ENCODE results near the gene DPYD.

The DPYD gene

DNA sequence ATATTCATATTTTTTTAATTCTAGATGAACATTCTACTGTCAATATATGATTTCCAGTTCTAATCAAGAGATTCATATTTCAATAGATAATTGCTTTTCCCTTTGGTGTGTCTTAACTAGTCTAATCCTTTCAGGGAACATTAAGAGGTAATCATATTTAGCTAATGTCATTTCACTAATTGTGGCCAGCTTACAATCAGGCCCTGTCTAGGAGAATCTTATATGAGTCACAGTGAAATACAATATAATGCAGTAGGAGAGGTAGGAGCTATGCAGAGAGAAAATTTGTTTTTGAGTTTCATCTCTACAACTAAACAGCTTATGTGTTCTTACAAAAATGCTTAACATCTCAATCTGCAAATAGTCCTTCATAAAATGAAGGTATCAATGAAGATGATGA is 85.9 kb downstream of the DPYD start:
- DNase-seq, result no peak

DNA sequence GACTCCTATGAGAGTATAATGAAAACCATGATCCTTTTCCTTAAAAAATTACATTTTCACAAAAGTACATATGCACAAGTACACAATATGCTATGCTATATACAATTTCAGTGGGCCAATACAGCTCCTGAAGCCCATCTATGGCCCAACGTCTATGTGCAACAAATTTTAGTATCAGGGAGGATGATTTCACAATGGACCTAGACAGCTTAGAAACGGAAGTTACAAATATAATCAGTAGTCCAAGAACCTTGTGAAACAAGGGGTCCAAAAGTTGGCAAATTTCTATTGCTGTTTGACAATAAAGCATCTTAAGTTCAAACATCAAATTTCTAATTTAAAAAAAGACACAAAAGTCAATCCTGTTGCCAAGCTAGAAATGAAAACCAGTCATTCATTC is 87.0 kb downstream of the DPYD start:
- DNase-seq, result no peak

DNA sequence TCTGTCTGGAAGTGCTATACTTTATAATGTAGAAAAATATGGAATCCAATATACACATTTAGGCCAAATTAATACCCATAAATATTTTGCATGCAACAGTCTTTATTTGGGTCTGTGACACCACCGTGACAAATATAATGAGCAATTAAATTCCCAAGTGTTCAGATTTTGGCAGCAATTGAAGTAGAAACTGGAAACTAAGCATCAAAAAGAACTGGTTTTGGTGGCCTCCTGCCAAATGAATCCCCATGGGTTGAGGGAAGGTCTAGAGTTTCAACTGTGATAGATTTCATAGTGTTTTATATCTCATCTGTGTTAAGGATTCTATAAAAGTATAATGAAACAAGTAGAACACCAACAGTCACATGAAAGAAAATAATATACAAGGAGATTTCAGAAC is 88.4 kb downstream of the DPYD start:
- DNase-seq, result no peak

DNA sequence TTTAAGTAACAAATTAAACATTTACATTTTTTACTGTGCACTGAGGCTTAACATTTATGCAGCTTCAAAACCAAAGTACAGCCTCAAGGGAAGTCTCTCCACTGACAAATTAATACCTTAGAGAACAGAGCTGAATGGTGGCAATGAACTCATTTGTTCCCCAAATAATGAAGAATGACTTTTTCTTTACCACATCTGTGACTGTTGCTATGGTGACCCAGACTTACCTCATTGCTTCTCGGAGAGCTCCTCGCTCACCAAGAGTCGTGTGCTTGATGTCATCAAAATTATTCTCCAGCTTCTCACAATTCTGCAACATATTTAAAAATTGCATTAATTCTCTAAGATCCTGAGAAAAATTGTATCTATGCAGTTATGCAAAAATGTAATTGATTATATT is 92.9 kb downstream of the DPYD start:
- DNase-seq, result no peak

DNA sequence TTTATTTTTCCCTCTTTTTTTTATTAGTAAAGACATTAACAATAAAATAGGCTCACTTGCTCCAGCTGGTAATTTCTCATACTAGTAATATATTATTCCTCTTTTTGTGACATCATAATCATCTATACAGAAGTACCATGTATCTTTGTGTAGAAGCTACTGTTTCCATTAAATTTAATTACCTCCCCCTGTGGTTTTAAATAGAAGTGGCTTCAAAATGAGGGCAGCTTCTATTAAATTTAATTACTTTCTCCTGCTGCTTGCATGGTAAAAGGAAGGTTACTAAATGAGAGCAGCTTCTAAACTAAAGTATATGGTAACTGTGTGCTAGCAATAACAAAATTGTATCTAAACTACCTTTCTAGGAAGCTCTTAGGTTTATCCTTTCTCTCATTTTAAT is 94.0 kb downstream of the DPYD start:
- no peak for DNase-seq

DNA sequence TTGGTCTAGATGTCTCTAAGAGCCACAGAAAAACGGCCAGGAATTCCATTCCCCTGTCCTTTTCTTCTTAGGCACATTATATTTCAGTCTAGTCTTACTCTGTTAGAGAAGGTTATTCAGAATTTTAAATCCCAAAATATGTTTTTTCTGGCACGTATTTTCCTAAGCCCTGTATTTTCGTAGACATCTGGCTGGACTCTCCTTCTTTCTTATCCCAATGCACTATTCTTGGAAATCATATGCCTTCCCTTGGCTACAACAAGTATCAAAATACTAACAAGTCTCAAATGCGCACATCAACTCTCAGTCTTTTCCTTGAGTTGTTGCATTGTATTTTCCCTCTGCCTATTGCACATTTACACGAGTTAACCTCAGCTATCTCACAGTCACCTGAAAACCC is 96.2 kb downstream of the DPYD start:
- DNase-seq, result no peak

DNA sequence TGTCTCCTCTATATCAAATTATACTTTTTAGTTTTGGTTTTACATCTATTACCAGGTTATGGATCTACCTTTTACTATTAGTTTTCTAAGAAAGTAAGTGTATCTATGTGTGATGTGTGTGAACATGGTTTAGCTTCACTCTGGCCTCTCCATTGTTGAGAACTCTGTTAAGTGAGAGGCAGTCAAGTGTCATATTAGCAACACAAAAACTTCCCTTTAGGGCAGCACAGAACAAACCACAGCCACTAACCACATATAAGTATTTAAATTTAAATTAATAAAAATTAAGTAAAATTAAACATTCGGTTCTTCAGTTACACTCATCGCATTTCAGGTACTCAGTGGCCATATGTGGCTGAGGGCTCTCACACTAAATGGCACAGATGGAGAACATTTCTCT is 96.6 kb downstream of the DPYD start:
- DNase-seq, result no peak

DNA sequence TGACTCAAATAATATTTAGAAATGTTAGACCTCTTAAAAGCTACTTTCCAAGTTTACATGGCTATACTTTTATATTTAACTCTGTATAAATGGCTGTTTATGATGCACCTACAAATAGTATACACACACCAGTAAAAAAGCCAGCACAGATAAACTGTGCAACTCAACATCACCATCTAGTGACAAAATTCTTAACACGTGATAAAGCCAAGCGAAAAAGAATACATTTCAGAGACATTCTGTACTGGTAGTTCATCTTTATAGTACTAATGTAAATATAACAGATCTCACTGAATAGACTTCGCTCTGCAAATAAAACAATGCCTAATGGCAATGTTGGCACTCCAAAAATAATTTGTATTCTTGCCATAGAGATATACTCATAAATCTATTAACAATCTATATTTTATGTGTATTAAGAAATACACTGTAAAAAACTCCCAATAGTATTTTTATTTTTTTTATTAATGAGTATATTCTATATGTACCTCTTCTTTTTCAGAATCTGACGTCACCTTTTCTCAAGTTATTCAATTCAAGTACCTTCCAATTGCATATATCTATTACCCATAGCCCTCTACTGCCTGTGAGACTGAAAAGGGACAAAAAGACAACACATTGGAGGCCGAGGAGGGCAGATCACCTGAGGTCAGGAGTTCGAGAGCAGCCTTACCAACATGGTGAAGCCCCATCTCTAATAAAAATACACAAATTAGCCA is 100.2 kb downstream of the DPYD start:
- peak; percentile 30 for DNase-seq

DNA sequence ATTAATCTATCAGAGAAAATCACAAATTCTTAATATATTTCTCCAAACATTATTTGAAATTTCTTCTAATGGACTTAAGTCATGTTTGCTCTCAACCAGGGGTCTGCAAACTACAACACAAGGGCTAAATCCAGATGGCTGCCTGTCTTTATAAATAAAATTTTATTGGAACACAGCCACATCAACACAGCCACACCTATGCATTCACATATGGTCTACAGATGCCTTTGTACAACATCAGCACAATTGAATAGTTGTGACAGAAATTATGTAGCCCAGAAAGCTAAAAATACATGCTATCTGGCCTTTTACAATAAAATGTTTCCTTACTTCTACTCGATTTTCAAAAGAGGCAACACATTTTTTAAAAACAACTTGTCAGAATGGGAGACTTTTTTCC is 103.9 kb downstream of the DPYD start:
- DNase-seq, result no peak

DNA sequence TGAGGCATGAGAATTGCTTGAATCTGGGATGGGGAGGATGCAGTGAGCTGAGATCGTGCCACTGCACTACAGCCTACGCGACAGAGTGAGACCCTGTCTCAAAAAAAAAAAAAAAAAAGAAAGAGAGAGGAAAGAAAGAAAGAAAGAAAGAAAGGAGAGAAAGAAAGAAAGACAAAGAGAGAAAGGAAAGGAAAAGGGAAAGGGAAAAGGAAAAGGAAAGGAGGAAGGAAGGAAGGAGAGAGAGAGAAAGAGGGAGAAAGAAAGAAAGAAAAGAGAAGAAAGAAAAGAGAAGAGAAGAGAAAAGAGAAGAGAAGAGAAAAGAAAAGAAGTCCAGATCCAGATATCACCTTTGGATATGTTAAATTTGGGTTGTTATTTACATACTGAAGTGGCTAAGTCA is 106.0 kb downstream of the DPYD start:
- no peak for DNase-seq

DNA sequence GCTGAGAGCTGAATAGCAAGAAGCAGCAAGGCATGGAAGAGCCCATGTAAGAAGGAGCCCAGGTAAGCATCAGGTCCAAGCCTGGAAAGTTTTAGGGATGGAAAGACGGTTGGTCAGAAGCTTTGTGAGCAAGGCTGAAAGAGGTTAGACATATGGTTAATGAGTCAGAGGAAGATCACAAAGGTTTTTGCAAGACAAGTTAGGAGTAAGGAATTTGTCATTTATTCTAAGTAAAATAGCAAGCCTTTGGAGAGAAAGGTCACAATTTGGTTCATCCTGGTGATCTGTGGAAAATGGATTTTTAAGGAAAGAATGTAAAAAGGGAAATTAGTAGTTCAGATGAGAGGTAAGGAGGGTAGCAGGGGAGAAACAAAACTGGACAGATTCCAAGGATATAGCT is 106.7 kb downstream of the DPYD start:
- DNase-seq, result no peak

DNA sequence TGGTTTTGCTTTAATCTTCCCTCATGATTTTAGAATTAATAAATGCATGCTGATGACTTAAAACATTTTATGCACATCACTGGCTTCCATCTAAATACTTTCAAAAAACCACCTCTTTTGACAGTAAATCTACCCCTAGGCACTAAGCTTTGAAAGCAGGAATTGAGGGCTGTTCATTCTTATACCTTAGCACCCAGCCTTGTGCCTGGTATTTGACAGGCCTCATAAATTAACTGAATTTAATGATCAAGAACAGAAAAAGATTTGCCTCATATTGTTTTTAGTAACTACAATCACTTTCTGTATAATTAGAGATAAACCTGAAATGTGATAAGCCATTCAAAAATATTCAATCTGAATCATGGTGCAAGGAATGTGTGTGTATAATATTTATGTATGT is 108.8 kb downstream of the DPYD start:
- no peak for DNase-seq

DNA sequence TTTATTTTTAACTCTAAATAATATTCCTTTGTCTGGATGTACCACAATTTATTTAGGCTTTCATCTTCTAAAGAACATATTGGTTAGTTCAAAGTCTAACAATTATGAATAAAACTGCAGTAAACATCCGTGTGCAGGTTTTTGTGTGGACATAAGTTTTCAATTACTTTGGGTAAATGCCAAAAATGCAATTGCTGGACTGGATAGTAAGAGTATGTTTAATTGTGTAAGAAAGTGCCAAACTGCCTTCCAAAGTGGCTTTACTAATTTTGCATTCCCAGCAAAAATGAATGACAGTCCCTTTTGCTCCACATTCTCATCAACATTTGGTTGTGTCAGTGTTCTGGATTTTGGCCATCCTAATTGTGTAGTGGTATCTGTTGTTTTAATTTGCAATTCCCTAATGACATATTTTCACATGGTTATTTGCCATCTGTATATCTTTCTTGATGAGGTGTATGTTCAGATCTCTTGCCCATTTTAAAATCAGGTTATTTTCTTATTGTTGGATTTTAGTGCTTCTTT is 113.8 kb downstream of the DPYD start:
- no peak for DNase-seq

DNA sequence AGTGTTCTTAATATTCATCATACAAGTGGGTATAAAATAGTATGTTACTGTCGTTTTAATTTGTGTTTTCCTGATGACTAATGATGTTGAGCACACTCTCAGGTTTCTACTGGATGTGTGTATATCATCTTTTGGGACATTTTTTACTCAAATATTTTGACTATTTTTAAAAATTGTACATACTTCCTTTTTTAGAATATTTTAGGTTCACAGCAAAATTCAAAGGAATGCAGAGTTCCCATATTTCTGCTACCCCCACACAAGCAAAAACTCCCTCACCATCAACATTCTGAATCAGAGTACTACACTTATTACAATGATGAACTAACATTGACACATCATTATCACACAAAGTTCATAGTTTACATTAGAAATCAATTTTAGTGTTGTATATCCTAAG is 114.5 kb downstream of the DPYD start:
- DNase-seq, result no peak

DNA sequence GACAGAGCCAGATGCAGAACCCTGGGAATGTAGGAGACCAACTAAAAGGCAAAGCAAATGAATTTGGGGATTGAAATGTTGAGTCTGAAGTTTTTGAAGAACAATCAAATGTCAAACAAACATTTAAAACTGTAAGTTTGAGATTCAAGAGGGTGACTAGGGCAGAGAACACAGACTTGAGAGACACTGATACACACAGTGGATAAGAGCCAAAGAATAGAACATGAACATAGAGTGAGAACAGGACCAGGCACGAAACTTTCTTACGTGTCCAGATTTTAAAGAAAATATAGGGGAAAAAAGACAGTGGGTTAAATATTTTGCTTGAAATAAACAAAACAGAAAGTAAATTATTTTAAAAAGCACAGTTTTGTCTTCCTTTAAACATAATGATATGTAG is 115.7 kb downstream of the DPYD start:
- no peak for DNase-seq

DNA sequence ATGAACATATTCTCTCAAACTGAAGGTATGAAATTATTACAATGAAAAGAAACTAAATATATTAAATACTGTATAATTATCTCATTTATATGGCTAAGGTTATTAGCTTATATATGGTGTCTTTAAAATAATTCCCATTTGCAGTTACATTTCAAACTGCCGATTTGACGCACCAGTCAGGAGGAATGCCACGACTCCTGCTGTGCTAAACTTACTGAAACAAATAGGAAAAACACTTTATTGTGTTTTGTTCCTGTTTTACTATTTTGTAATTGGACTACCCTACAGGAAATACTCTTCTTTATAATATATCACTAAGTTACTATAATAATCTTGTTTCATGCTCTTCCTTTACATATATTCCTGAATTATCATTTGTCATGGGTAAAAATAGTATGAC is 117.8 kb downstream of the DPYD start:
- no peak for DNase-seq

DNA sequence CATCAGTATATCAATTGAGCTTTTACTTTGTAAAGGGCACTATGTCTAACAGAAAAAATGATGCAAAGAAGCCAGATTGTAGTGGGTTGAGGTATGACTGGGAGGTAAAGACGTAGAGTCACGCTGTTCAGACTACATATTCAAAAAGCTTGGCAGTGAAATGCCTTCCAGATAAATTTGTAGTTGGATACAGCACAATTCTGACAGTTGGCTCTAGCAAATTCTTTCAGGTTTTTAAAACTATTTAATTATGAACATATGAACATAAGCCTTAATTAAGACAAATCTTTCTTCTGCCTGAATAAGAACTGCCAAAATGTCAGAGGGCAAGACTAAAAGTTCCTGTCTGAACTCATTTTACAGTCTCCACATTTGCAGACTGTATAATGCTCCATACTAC is 118.8 kb downstream of the DPYD start:
- DNase-seq, result no peak

DNA sequence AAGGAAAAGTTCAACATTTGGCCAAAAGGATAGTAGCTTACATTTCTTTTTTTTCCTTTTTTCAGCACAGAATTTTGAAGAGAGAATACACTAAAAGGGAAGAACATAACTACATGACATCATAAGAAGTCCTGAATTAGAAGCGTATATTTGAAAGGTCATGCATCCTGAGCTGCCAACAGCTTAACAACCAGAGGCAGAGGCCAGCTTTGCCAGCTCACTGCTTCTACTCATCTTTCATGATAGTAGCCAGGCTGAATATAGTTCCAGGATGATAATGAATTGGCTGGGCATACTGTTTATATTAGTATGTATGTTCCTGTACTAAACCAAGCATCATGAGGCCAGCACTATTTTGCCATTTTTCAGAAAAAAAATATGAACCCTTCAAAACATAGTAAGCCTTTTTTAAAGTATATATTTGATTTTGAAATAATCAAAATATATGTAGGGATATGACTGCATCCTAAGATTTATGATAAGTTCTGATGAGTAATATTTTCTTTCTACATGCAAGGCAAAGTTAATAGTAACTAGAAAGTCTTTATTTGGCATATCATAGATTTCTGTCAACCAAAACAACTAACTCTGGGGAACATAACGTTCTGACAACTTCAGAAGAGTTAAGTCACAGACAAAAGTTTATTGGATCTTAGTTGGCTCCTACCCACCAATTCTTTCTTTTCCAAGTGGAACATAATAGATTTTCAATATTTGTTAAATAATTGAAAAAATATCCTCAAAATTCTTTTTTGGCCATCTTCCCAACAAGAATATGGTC is 123.2 kb downstream of the DPYD start:
- DNase-seq, result no peak

DNA sequence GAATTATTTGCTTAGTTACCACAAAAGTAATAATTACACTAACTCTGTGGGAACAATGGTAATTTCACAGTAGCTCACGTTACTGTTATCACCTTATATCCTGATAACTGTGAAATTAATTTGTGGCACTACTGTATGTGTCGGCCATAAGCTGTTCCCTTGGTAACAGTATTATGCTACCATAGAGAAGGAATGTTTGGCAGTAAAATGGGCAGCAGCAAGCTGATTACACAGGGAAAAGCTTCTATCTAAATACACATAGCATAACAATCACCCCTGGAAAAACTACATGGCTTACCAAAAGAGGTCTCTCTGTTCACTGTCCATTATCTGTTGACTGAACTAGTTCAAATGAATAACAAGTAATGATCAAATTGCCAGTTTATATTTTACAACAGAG is 124.1 kb downstream of the DPYD start:
- no peak for DNase-seq

DNA sequence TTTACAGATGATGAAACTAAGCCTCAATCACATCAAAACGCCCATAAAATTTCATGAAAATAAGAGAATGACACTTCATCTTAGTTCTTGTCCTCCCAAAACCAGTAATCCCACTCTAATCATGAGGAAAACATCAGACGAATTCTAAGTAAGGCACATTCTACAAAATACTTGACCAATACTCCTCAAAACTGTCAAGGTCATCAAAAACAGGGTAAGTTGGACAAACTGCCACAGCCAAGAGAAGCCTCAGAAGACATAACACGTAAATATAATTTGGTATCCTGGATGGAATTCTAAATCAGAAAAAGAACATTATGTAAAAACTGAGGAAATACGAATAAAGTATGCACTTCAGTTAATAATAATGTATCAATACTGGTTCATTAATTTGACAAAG is 128.2 kb downstream of the DPYD start:
- DNase-seq, result no peak

DNA sequence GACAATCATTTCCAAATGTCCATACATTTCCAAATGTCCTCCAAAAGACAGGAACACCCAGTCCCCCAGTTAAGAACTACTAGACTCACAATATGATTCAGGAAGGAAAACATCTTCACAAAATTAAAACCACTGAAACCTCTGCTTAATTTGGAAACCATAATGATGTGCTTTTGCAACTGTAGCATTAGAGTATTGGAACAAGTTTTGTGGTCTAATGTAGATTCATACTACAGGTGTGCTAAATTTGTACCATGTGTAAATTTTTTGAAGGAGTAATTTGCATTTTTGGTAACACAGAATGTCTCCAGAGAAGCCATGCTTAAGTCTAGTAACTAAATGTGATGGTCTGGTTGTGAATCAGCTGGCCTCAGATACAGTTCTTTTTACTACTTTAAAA is 129.6 kb downstream of the DPYD start:
- DNase-seq, result no peak

DNA sequence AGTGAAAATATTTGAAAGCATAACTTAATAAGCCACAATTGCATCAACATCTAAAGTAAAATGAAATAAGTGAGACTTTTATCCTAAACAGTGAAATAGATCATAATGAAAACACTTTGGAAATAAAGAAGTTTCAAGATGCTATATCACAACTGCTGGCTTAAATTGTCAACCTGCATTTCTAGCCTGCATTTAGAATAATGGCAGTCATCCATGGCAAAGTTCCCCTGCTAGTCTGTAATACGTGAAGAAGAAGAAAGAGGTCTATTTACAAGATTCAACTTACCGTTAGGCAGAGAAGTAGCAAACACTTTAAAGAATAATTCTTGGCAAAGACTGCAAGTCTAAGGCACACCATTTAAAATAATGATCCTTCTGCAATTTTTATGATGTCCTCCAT is 133.6 kb downstream of the DPYD start:
- no peak for DNase-seq

DNA sequence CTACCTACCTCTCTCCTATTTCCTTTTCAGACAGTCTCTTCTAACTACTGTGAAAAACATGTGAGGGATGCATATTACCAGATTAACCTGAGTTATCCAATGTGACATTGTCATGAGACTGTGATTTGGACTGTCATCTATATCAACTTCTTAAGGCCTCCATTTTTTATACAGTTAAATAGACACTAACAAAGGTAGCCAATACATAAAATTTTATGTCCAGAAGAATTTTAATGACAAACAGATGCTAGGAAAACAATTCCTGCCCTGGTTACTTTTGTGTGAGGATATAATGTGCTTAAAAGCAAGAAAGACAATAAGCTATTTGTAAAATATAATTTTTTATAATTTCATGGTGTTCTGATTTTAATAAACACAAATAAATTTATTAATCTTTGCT is 136.2 kb downstream of the DPYD start:
- no peak for DNase-seq

DNA sequence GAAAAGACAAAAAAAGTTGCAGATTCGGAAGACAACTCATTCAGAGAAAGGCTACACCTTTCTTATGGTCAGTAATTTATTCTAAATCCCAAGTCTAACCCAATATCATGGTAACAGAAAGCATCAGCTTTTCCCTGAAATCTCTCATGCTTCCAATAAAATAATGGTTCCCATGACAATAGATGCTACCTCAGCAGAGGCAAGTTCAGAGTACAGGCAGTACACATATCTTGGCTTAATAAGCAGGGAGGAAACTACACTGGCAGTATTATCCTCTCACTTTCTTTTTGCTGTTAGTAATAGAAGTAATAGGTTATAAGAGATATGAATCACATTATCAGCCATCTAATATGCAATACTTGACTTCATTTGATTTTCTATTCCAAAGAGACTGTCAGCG is 137.1 kb downstream of the DPYD start:
- DNase-seq, result no peak

Data from CD4-positive, alpha-beta T cell treated with Interleukin-17A for 1 hour (primary cell).